HEK293 (cell line): ENCODE data around the gene HEMK1.

Experiments used
- CTCF ChIP-seq: fragments of 450-650 bp; formaldehyde crosslinking; IDR thresholded peaks from 2 replicates; pipeline ENCODE4 v1.5.1; 2016; ENCODE audit warnings: missing biosample characterization, missing genetic modification characterization
- ZEB2 ChIP-seq: fragments of 450-650 bp; formaldehyde crosslinking; IDR thresholded peaks from 2 replicates; pipeline ENCODE4 v1.5.1; 2016; ENCODE audit warnings: missing biosample characterization, missing genetic modification characterization
- ZNF354C ChIP-seq: fragments of 450-650 bp; formaldehyde crosslinking; IDR thresholded peaks from 2 replicates; pipeline ENCODE4 v1.5.1; 2016; ENCODE audit warnings: missing biosample characterization, missing genetic modification characterization, low read depth, borderline replicate concordance
- ZNF621 ChIP-seq: fragments of 450-650 bp; formaldehyde crosslinking; IDR thresholded peaks from 2 replicates; pipeline ENCODE4 v1.5.1; 2017; ENCODE audit warnings: missing biosample characterization, missing genetic modification characterization

- no peak for TF ChIP-seq ZNF621 (tag by site-specific recombination)
- no peak for TF ChIP-seq CTCF
- no peak for TF ChIP-seq ZNF354C
- TF ChIP-seq ZEB2, result no peak
Observed at GRCh38 chr3:50639055-50639494, 69.8 kb downstream of the HEMK1 start.
